OCI-LY7 (cell line): ENCODE data around the gene KCNJ12. TPM values are rescaled to one million over a fixed set of nuclear protein-coding genes. Genes with fewer than 3 reads are reported as not detected.

ENCODE experiments used
- BruUV-seq: library from RNA; stranded (reverse); fragments of 400-500 nt; replicated peaks from 2 replicates; lab custom pipeline; 2021; lab: Mats Ljungman, UMichigan
- CTCF ChIA-PET: fragments of 300-600 bp; sonication (Branson Sonifier 250); formaldehyde crosslinking; loops from one replicate; lab custom pipeline; 2022; ENCODE audit warnings: antibody characterized with exemption; ENCODE audit not compliant: unreplicated experiment; lab: Charles Lee
- POLR2A ChIA-PET: fragments of 300-600 bp; sonication (Branson Sonifier 250); formaldehyde crosslinking; loops from one replicate; lab custom pipeline; 2022; ENCODE audit warnings: antibody characterized with exemption; lab: Charles Lee
- DNase-seq: peaks from one replicate; pipeline ENCODE4 v3.0.0-alpha.2; 2015; ENCODE audit warnings: low spot score
- H2AFZ ChIP-seq: fragments of 200-600 bp; sonication (generic), shearing (Covaris generic); 2 replicates; pipeline ENCODE4 v1.6.1; 2014; ENCODE audit warnings: mild to moderate bottlenecking, antibody characterized with exemption, low read length, moderate library complexity
- H3K27ac ChIP-seq: fragments of 200-600 bp; sonication (generic); 2 replicates; pipeline ENCODE4 v1.5.1; 2014; ENCODE audit warnings: mixed run types, low read depth, mild to moderate bottlenecking, moderate library complexity, low read length, inconsistent platforms; ENCODE audit not compliant: poor library complexity, severe bottlenecking
- H3K36me3 ChIP-seq: fragments of 200-600 bp; sonication (generic); 2 replicates; pipeline ENCODE4 v1.6.1; 2014; ENCODE audit warnings: mild to moderate bottlenecking, antibody characterized with exemption, low read length, moderate library complexity, mixed read lengths; ENCODE audit not compliant: insufficient read depth
- H3K4me1 ChIP-seq: fragments of 200-600 bp; sonication (generic); 2 replicates; pipeline ENCODE4 v1.5.1; 2014; ENCODE audit warnings: mild to moderate bottlenecking, low read length; ENCODE audit not compliant: insufficient read depth, poor library complexity, severe bottlenecking
- H3K4me2 ChIP-seq: fragments of 200-600 bp; sonication (generic); 2 replicates; pipeline ENCODE4 v1.6.1; 2014; ENCODE audit warnings: mild to moderate bottlenecking, low read length
- H3K4me3 ChIP-seq: fragments of 200-600 bp; sonication (generic); 2 replicates; pipeline ENCODE4 v1.5.1; 2014; ENCODE audit warnings: mild to moderate bottlenecking, low read depth, low read length; ENCODE audit not compliant: poor library complexity, severe bottlenecking
- H3K79me2 ChIP-seq: fragments of 200-600 bp; sonication (generic); 2 replicates; pipeline ENCODE4 v1.6.1; 2016; ENCODE audit warnings: low read depth, mild to moderate bottlenecking, low read length, moderate library complexity, mixed read lengths; ENCODE audit not compliant: insufficient read depth
- H3K9me2 ChIP-seq: fragments of 200-600 bp; sonication (generic); 2 replicates; pipeline ENCODE4 v1.6.1; 2016; ENCODE audit warnings: mild to moderate bottlenecking, low read length, mixed read lengths; ENCODE audit not compliant: insufficient read depth
- H3K9me3 ChIP-seq: fragments of 200-600 bp; sonication (generic); 2 replicates; pipeline ENCODE4 v1.6.1; 2014; ENCODE audit warnings: mild to moderate bottlenecking, mixed run types, low read length, mixed read lengths
- H4K20me1 ChIP-seq: fragments of 200-600 bp; sonication (generic); 2 replicates; pipeline ENCODE4 v1.6.1; 2014; ENCODE audit warnings: mild to moderate bottlenecking, antibody characterized with exemption, low read length, moderate library complexity, mixed read lengths; ENCODE audit not compliant: insufficient read depth
- CTCF ChIP-seq: fragments of 200-600 bp; sonication (generic); conservative IDR thresholded peaks from 2 replicates; pipeline ENCODE4 v1.5.1; 2014; ENCODE audit warnings: mild to moderate bottlenecking, antibody characterized with exemption, low read length, moderate library complexity, mixed read lengths
- EZH2phosphoT487 ChIP-seq: fragments of 200-600 bp; sonication (generic); IDR thresholded peaks from 2 replicates; pipeline ENCODE4 v1.6.1; 2018; ENCODE audit warnings: low read depth, borderline replicate concordance, mild to moderate bottlenecking, mixed run types, antibody characterized with exemption, low read length, moderate library complexity, mixed read lengths
- intact Hi-C: fragments of 100-400 bp; cut with micrococcal nuclease; formaldehyde crosslinking; loops from one replicate; pipeline ENCODE4 v1.10.0; 2022; ENCODE audit not compliant: unreplicated experiment
- total RNA-seq, 2 experiments: library from RNA; depleted of rRNA in 1 of 2; stranded (reverse); fragments of >200 nt in 1 of 2; shearing (Covaris generic) in 1 of 2; gene quantifications; 2 replicates each; pipeline ENCODE4 v1.2.3, GENCODE V29; 2014 to 2022

KCNJ12 gene
- total RNA-seq, 2 experiments from 2014 or later = 0.16 to 0.17 TPM

GRCh38 chr17:21361020-21361809, 14.9 kb upstream of the KCNJ12 start:
- no peaks in the 10 kb centered on the region for H3K36me3 ChIP-seq
- POLR2A ChIA-PET = interaction anchor here (0.8 to 0.9 kb wide), 2 partner anchors 10 to 73 kb away, joined by 3 to 6 read pairs; no protein-coding TSS in a partner anchor
- no peak overlapping the region for H3K27ac ChIP-seq
- H3K4me2 ChIP-seq = no peak overlapping the region
- CTCF ChIA-PET = no interaction called here
- BruUV-seq = no TSS peak
- no peaks in the 10 kb centered on the region for H3K9me2 ChIP-seq
- DNase-seq = no peak
- H3K4me1 ChIP-seq = no peaks in the 10 kb centered on the region
- no peaks in the 10 kb centered on the region for H3K79me2 ChIP-seq
- H2AFZ ChIP-seq = no peak overlapping the region
- no peaks in the 10 kb centered on the region for H4K20me1 ChIP-seq
- TF ChIP-seq CTCF (no peak), EZH2phosphoT487 (no peak)
- H3K4me3 ChIP-seq = no peak overlapping the region
- no peaks in the 10 kb centered on the region for H3K9me3 ChIP-seq
- intact Hi-C loops = no loop called here

GRCh38 chr17:21362331-21362931, 13.7 kb upstream of the KCNJ12 start:
- no peaks in the 10 kb centered on the region for H3K9me3 ChIP-seq
- H3K4me2 ChIP-seq = no peak overlapping the region
- H3K27ac ChIP-seq = no peak overlapping the region
- H3K9me2 ChIP-seq = no peaks in the 10 kb centered on the region
- POLR2A ChIA-PET = no interaction called here
- H4K20me1 ChIP-seq = no peaks in the 10 kb centered on the region
- intact Hi-C loops = no loop called here
- no peaks in the 10 kb centered on the region for H3K4me1 ChIP-seq
- H3K36me3 ChIP-seq = no peaks in the 10 kb centered on the region
- H2AFZ ChIP-seq = no peak overlapping the region
- H3K4me3 ChIP-seq = no peak overlapping the region
- TF ChIP-seq CTCF (no peak), EZH2phosphoT487 (no peak)
- CTCF ChIA-PET = no interaction called here
- no peak for DNase-seq
- H3K79me2 ChIP-seq = no peaks in the 10 kb centered on the region
- BruUV-seq = no TSS peak
